Measurements from ENCODE around the gene NCAM1.
"Not testable (repeated sequence)": the region's sequence is repeated elsewhere in the genome, so short reads cannot be mapped to it uniquely, and the experiment has no call there.

- TF ChIP-seq, protein P1, sequence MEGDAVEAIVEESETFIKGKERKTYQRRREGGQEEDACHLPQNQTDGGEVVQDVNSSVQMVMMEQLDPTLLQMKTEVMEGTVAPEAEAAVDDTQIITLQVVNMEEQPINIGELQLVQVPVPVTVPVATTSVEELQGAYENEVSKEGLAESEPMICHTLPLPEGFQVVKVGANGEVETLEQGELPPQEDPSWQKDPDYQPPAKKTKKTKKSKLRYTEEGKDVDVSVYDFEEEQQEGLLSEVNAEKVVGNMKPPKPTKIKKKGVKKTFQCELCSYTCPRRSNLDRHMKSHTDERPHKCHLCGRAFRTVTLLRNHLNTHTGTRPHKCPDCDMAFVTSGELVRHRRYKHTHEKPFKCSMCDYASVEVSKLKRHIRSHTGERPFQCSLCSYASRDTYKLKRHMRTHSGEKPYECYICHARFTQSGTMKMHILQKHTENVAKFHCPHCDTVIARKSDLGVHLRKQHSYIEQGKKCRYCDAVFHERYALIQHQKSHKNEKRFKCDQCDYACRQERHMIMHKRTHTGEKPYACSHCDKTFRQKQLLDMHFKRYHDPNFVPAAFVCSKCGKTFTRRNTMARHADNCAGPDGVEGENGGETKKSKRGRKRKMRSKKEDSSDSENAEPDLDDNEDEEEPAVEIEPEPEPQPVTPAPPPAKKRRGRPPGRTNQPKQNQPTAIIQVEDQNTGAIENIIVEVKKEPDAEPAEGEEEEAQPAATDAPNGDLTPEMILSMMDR (IDR thresholded peaks at IDR 0.05), result not testable (repeated sequence)
- TF ChIP-seq EP300 (IDR thresholded peaks at IDR 0.05; ENCODE audit: low read depth); POLR2A (IDR thresholded peaks at IDR 0.05): not testable (repeated sequence)
These were observed 337.3 kb downstream of the NCAM1 start for GRCh38 chr11:113298496-113298895.

All from transverse colon (tissue), 3 donors.